DND-41 (cell line): ENCODE measurements around the gene HDAC4.
A peak's percentile ranks its signal among the peaks of the same experiment; 100 is the strongest.

Experiments
- CTCF ChIP-seq: IDR thresholded peaks from 2 replicates; pipeline ENCODE4 v1.5.1; 2012; ENCODE audit warnings: borderline replicate concordance, low read length, moderate library complexity, mild to moderate bottlenecking; ENCODE audit not compliant: poor library complexity, severe bottlenecking; ENCODE audit errors: extremely low read depth
- EZH2 ChIP-seq: IDR thresholded peaks from 3 replicates; pipeline ENCODE4 v1.6.1; 2012; ENCODE audit warnings: borderline replicate concordance, low read depth, mild to moderate bottlenecking, moderate library complexity, low read length, inconsistent platforms; ENCODE audit not compliant: severe bottlenecking

DNA sequence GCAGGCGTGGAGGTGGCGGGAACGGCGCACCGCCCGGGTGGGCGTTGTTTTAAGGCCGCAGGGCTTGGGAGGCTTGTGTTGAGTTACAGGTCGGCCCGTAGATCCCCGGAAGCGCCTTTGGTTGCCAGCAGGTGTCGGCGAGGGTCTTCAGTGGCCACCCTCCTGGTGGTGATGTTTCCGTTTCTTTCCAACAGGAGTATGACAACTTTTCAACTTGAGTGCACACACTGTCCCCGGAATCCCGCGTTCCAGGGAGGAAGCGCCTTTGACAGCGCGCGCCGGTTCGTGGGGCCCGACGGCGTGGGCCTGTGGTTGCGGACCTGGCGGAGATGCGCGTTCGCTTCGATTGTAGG, 1.0 kb upstream of the HDAC4 start:
- TF ChIP-seq CTCF (peak; percentile 67), EZH2 (no peak)
